SU-DHL-6 (cell line): ENCODE data around the gene PROX1.

Source experiments
- CTCF ChIP-seq: fragments of 200-600 bp; sonication (generic); IDR thresholded peaks from one replicate; pipeline ENCODE4 v1.5.1; 2017; ENCODE audit warnings: antibody characterized with exemption, mild to moderate bottlenecking, low read length, moderate library complexity; ENCODE audit not compliant: insufficient read depth, poor library complexity, severe bottlenecking
- EZH2phosphoT487 ChIP-seq: fragments of 200-600 bp; sonication (generic), shearing (Covaris generic); conservative IDR thresholded peaks from 2 replicates; pipeline ENCODE4 v1.6.1; 2018; ENCODE audit warnings: mild to moderate bottlenecking, antibody characterized with exemption, low read length, moderate library complexity, mixed read lengths

GRCh38 chr1:214004795-214005194 is 17.0 kb downstream of the PROX1 start:
- no peak for TF ChIP-seq CTCF
- TF ChIP-seq EZH2phosphoT487: no peak
